Brain microvascular endothelial cell (primary cell): ENCODE data around the gene ANO9.
"Not testable (repeated sequence)": the region's sequence is repeated elsewhere in the genome, so short reads cannot be mapped to it uniquely, and the experiment has no call there.

Source experiments
- DNase-seq: peaks from one replicate; pipeline ENCODE4 v3.0.0-alpha.2; 2020
- H3K27ac ChIP-seq: fragments of 250-450 bp; sonication (Bioruptor Pico); 2 replicates; pipeline ENCODE4 v1.5.1; 2020; ENCODE audit warnings: mild to moderate bottlenecking, moderate library complexity
- H3K27me3 ChIP-seq: fragments of 250-450 bp; sonication (Bioruptor Pico); replicated peaks from 2 replicates; pipeline ENCODE4 v1.5.1; 2020; ENCODE audit warnings: mild to moderate bottlenecking
- H3K36me3 ChIP-seq: fragments of 250-450 bp; sonication (Bioruptor Pico); replicated peaks from 2 replicates; pipeline ENCODE4 v1.5.1; 2020; ENCODE audit warnings: mild to moderate bottlenecking
- H3K4me3 ChIP-seq: 2 replicates; pipeline ENCODE4 v1.5.1; 2011; ENCODE audit warnings: low read depth, mild to moderate bottlenecking, control low read depth, low read length, moderate library complexity
- in situ Hi-C: cut with HindIII; loops from 2 replicates; pipeline ENCODE4 v1.10.0; 2017; ENCODE audit warnings: low sequenced_read_pairs, low pct_ligation_motif_present
- TF ChIP-seq, protein P1 (sequence below): IDR thresholded peaks from 2 replicates; pipeline ENCODE4 v1.5.1; 2011; ENCODE audit warnings: low read depth, mild to moderate bottlenecking, moderate library complexity, low read length, control low read depth, inconsistent platforms; ENCODE audit errors: missing control alignments

Gene ANO9

DNA sequence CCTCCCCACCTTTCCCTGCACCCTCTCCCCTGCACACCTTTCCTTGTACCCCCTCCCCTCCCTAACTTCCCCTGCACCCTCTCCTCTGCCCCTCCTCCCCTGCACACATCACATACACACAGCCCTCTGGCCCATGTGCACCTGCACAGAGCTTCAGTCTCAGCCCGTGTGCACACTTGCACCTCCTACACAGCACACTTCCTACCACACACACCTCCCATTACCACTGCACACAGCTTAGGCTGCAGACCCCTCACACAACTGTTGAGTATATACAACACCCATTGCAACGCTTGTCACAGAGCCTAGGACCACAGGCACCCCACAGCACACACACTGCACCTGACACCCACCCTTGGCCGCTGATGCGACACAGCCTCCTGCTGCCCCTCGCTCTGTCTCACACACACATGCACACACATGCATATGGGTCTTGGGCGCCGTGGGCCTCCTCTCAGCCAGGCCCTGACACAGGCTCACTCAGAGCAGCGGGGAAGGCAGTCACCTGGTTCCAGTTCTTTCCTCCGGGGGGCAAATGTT lies 27.4 kb downstream of the ANO9 start:
- no peaks in the 10 kb centered on the region for H3K36me3 ChIP-seq
- TF ChIP-seq, protein P1, sequence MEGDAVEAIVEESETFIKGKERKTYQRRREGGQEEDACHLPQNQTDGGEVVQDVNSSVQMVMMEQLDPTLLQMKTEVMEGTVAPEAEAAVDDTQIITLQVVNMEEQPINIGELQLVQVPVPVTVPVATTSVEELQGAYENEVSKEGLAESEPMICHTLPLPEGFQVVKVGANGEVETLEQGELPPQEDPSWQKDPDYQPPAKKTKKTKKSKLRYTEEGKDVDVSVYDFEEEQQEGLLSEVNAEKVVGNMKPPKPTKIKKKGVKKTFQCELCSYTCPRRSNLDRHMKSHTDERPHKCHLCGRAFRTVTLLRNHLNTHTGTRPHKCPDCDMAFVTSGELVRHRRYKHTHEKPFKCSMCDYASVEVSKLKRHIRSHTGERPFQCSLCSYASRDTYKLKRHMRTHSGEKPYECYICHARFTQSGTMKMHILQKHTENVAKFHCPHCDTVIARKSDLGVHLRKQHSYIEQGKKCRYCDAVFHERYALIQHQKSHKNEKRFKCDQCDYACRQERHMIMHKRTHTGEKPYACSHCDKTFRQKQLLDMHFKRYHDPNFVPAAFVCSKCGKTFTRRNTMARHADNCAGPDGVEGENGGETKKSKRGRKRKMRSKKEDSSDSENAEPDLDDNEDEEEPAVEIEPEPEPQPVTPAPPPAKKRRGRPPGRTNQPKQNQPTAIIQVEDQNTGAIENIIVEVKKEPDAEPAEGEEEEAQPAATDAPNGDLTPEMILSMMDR = no peak
- no peak overlapping the region for H3K4me3 ChIP-seq
- no peaks in the 10 kb centered on the region for H3K27me3 ChIP-seq
- DNase-seq = no peak
- in situ Hi-C loops = no loop called here
- no peak overlapping the region for H3K27ac ChIP-seq

DNA sequence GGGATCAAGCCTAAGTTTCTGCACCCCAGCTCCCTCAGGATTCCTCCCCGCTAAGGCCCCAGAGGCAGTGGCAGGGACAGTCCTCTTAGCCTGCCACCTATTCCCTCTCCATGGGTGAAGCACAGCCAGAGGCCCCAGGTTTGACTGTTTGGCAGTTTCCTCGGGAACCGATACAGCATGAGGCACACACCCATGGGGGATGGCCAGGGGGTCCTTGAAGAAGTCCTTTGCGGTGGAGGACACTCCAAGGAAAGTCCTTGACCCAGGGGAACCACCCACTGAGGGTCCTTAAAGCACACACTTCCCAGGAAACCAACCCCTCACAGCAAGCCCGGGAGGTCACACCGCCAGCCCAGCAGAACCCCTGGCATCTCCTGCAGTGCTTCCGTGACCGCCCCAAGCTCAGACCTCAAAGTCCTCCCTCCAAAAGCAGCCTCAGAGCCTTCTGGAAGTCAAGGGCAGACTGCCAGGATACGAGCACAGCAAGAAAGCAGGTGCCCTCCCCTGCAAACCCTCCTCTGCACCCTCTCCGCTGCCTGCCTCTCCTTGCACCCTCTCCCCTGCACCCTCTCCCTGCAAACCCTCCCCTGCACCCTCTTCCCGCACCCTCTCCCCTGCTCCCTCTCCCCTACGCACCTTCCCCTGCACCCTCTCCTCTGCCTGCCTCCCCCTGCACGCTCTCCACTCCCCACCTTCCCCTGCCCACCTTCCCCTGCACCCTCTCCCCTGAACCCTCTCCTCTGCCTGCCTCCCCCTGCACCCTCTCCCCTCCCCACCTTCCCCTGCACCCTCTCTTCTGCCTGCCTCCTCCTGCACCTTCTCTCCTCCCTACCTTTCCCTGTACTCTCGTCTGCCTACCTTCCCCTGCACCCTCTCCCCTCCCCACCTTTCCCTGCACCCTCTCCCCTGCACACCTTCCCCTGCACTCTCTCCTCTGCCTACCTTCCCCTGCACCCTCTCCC lies 28.4 kb downstream of the ANO9 start:
- TF ChIP-seq, protein P1 = no peak
- in situ Hi-C loops = no loop called here
- H3K4me3 ChIP-seq = no peak overlapping the region
- DNase-seq = no peak
- H3K36me3 ChIP-seq = no peaks in the 10 kb centered on the region
- no peaks in the 10 kb centered on the region for H3K27me3 ChIP-seq
- H3K27ac ChIP-seq = no peak overlapping the region

DNA sequence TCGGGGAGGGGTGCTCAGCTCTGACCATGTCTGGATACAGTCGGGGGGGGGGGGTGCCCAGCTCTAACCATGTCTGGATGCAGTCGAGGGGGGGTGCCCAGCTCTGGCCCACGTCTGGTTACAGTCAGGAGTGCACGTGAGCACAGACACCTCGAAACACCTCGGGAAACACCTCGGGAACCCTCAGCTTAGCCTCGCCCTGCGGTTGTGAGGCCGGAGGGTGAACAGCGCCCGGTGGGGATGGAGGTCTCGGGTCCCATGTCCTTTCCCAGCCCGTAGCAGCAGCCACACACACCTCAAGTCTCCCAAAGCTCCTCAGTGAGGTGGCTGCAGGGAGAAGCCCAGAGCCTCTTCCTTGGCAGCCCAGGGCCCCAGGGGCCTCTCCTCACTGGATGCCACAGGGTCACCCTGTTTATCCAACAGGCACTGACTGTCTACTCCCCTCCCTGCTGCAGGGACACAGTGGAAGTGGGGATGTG lies 29.1 kb downstream of the ANO9 start:
- H3K27ac ChIP-seq = no peak overlapping the region
- H3K36me3 ChIP-seq = no peaks in the 10 kb centered on the region
- no peaks in the 10 kb centered on the region for H3K27me3 ChIP-seq
- in situ Hi-C loops = no loop called here
- TF ChIP-seq, protein P1 = no peak
- no peak overlapping the region for H3K4me3 ChIP-seq
- no peak for DNase-seq

DNA sequence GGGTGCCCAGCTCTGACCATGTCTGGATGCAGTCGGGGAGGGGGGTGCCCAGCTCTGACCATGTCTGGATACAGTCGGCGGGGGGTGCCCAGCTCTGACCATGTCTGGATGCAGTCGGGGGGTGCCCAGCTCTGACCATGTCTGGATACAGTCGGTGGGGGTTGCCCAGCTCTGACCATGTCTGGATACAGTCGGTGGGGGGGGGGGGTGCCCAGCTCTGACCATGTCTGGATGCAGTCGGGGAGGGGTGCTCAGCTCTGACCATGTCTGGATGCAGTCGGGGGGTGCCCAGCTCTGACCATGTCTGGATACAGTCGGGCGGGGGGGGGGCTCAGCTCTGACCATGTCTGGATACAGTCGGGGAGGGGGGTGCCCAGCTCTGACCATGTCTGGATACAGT lies 30.3 kb downstream of the ANO9 start:
- DNase-seq, H3K27me3 ChIP-seq, in situ Hi-C loops: not testable (repeated sequence)

DNA sequence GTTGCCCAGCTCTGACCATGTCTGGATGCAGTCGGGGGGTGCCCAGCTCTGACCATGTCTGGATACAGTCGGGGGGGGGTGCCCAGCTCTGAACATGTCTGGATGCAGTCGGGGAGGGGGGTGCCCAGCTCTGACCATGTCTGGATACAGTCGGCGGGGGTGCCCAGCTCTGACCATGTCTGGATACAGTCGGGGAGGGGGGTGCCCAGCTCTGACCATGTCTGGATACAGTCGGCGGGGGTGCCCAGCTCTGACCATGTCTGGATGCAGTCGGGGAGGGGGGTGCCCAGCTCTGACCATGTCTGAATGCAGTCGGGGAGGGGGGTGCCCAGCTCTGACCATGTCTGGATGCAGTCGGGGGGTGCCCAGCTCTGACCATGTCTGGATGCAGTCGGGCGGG lies 31.1 kb downstream of the ANO9 start:
- H3K36me3 ChIP-seq, H3K27me3 ChIP-seq, in situ Hi-C loops, H3K4me3 ChIP-seq, DNase-seq, H3K27ac ChIP-seq: not testable (repeated sequence)

More for the DNA sequence above, 30.3 kb downstream of the ANO9 start:
- H3K27ac ChIP-seq, H3K36me3 ChIP-seq, H3K4me3 ChIP-seq: not testable (repeated sequence)

DNA sequence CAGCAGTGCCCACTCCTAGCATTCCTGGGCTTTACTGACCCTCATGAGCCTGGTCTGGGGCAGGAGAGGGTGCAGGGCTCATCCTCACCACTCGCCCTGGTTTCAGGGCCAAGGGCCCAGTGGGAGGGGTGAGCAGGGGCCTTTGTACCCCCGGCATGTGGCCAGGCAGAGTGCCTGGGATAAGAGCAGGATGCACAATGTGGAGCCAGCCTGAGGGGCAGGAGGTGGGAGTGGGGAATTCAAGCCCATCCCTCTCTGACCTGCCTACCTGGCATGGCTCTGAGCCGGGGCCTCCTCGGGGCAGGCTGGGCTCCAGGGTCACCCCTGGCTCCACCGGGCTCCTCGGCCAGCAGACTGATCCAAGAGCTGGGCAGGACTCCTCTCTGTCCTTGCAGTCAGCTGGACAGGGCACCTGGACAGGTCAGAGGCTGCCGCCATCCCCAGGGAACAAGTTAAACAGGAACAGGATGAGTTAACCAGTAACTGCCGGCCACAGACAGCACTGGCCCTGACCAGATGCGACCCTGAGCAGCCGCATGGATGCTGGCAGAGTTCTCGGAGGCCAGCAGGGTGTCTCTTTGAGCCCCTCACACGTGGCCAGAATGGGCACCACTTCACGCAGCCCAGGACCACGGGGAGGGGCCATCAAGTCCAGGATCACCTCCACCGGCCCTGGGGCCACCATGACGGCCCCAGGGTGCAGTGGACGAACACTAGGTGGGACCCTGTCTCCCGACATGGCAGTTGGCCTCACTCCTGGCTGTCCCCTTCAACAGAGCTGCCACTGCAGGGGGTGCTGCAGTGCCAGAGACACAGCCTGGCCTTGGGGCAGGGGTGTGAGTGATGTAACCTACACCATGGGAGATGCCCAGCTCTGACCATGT lies 32.0 kb downstream of the ANO9 start:
- Histone ChIP-seq H3K27ac (no peak overlapping the region), H3K4me3 (no peak overlapping the region), H3K27me3 (no peaks in the 10 kb centered on the region), H3K36me3 (no peaks in the 10 kb centered on the region)
- no peak for DNase-seq
- TF ChIP-seq, protein P1 = no peak
- in situ Hi-C loops = no loop called here
